Thyroid gland (tissue), 4 donors: ENCODE data around the gene PSMD8.

Experiments
- POLR2A ChIP-seq, 2 donors: fragments of 450-650 bp; IDR thresholded peaks; one replicate each; pipeline ENCODE4 v1.6.1; 2017; ENCODE audit warnings: antibody characterized with exemption in 2 of 2, mild to moderate bottlenecking in 2 of 2, moderate library complexity in 1 of 2
- TF ChIP-seq, protein P1 (sequence below), 6 experiments: fragments of 200-600 bp in 3 of 6; fragments of 450-650 bp in 3 of 6; sonication (generic) in 3 of 6; IDR thresholded peaks; one replicate each; pipeline ENCODE4 v1.5.1; 2016 to 2019; ENCODE audit warnings: antibody characterized with exemption in 6 of 6, mild to moderate bottlenecking in 2 of 6, inconsistent platforms in 1 of 6, moderate library complexity in 1 of 6

DNA sequence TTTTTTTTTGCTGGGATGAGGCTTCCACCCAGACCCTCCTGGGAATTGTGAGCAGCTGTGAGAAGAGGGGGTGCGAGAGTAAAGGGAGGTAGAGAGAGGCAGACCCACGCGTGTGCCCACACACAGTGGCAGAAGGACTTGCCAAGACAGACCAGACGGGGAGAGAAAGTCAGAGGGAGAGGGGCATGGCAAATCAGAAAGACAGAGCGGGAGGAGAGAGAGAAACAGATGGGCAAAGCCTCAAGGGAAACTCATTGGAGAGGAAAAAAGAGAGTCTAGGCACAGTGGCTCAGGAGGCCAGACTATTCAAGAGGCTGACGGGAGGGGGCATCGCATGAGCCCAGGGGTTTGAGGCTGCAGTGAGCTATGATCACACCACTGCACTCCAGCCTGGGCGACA is 21.8 kb upstream of the PSMD8 start:
- TF ChIP-seq, protein P1, sequence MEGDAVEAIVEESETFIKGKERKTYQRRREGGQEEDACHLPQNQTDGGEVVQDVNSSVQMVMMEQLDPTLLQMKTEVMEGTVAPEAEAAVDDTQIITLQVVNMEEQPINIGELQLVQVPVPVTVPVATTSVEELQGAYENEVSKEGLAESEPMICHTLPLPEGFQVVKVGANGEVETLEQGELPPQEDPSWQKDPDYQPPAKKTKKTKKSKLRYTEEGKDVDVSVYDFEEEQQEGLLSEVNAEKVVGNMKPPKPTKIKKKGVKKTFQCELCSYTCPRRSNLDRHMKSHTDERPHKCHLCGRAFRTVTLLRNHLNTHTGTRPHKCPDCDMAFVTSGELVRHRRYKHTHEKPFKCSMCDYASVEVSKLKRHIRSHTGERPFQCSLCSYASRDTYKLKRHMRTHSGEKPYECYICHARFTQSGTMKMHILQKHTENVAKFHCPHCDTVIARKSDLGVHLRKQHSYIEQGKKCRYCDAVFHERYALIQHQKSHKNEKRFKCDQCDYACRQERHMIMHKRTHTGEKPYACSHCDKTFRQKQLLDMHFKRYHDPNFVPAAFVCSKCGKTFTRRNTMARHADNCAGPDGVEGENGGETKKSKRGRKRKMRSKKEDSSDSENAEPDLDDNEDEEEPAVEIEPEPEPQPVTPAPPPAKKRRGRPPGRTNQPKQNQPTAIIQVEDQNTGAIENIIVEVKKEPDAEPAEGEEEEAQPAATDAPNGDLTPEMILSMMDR (IDR thresholded peaks at IDR 0.05) = no peak
- TF ChIP-seq POLR2A (IDR thresholded peaks at IDR 0.05) = no peak
